ENCODE measurements around the gene SYS1.

The SYS1 gene

GRCh38 chr20:45391559-45391958, 28.6 kb downstream of the SYS1 start:
- DNase-seq (ENCODE audit: low read depth) = no peak

GRCh38 chr20:45392733-45393132, 29.8 kb downstream of the SYS1 start:
- DNase-seq (ENCODE audit: low read depth) = no peak

- DNase-seq (ENCODE audit: low read depth) = no peak
Measured at GRCh38 chr20:45394221-45395113, 31.5 kb downstream of the SYS1 start.

- no peak for DNase-seq (ENCODE audit: low read depth)
Measured at GRCh38 chr20:45395114-45395415, 32.1 kb downstream of the SYS1 start.

GRCh38 chr20:45399018-45399417, 36.1 kb downstream of the SYS1 start:
- no peak for DNase-seq (ENCODE audit: low read depth)

- DNase-seq (ENCODE audit: low read depth) = no peak
Measured at GRCh38 chr20:45400346-45401031, 37.5 kb downstream of the SYS1 start.

GRCh38 chr20:45402946-45403345, 40.0 kb downstream of the SYS1 start:
- DNase-seq (ENCODE audit: low read depth) = no peak

- no peak for DNase-seq (ENCODE audit: low read depth)
Measured at GRCh38 chr20:45404438-45404837, 41.5 kb downstream of the SYS1 start.

GRCh38 chr20:45405571-45406259, 42.8 kb downstream of the SYS1 start:
- no peak for DNase-seq (ENCODE audit: low read depth)

- DNase-seq (ENCODE audit: low read depth) = no peak
Measured at GRCh38 chr20:45406260-45407066, 43.5 kb downstream of the SYS1 start.

GRCh38 chr20:45407067-45407745, 44.2 kb downstream of the SYS1 start:
- no peak for DNase-seq (ENCODE audit: low read depth)

- DNase-seq (ENCODE audit: low read depth) = no peak
Measured at GRCh38 chr20:45407783-45408645, 45.1 kb downstream of the SYS1 start, which contains the start of gene DBNDD2. DBNDD2 (plus strand) TSS chr20:45408289; CDS start chr20:45408468, 179 bp downstream.

- DNase-seq (ENCODE audit: low read depth) = no peak
Measured at GRCh38 chr20:45408646-45409213, 45.8 kb downstream of the SYS1 start.

- DNase-seq (ENCODE audit: low read depth) = no peak
Measured at GRCh38 chr20:45409521-45410272, 46.7 kb downstream of the SYS1 start.

- DNase-seq (ENCODE audit: low read depth) = no peak
Measured at GRCh38 chr20:45410887-45411286, 47.9 kb downstream of the SYS1 start.

- no peak for DNase-seq (ENCODE audit: low read depth)
Measured at GRCh38 chr20:45412653-45413052, 49.7 kb downstream of the SYS1 start.

GRCh38 chr20:45413479-45413878, 50.5 kb downstream of the SYS1 start:
- no peak for DNase-seq (ENCODE audit: low read depth)

GRCh38 chr20:45415822-45416637, 53.1 kb downstream of the SYS1 start, which contains the start of gene PIGT:
PIGT (plus strand) TSS chr20:45416141; CDS start chr20:45416157, 16 bp downstream.
- peak; percentile 86 for DNase-seq (ENCODE audit: low read depth)

Data from activated gamma-delta T cell treated with anti-CD3 and anti-CD28 coated beads, Interleukin-2, amount 50 U/mL, for 16 hours (primary cell).